Keratinocyte (primary cell): Measurements from ENCODE around the gene UBE2D1. TPM values are rescaled to one million over a fixed set of nuclear protein-coding genes. Genes with fewer than 3 reads are reported as not detected.

Experiments used
- DNase-seq: peaks from one replicate; pipeline ENCODE4 v3.0.0-alpha.2; 2011; ENCODE audit warnings: low read depth, missing footprints, low spot score
- FAIRE-seq: peaks from 2 replicates; lab custom pipeline; 2011; peaks lifted over from hg19 to GRCh38; lab: Jason Lieb, UNC
- H2AFZ ChIP-seq: 2 replicates; pipeline ENCODE4 v1.6.0; 2012; ENCODE audit warnings: low read length, control low read depth, inconsistent platforms; ENCODE audit not compliant: control insufficient read depth
- H3K27ac ChIP-seq: 2 replicates; pipeline ENCODE4 v1.5.1; 2011; ENCODE audit warnings: low read length; ENCODE audit not compliant: control insufficient read depth, insufficient read depth
- H3K27me3 ChIP-seq: 3 replicates; pipeline ENCODE4 v1.6.0; 2011; ENCODE audit warnings: low read length; ENCODE audit not compliant: control insufficient read depth, insufficient read depth; ENCODE audit errors: extremely low read depth
- H3K36me3 ChIP-seq, 2 experiments: 2 replicates in 1 of 2; 3 replicates in 1 of 2; pipeline ENCODE4 v1.5.1; 2011; ENCODE audit warnings: low read length in 2 of 2, mild to moderate bottlenecking in 1 of 2; ENCODE audit not compliant: control insufficient read depth in 2 of 2, insufficient read depth in 2 of 2; ENCODE audit errors: extremely low read depth in 1 of 2
- H3K4me1 ChIP-seq: 3 replicates; pipeline ENCODE4 v1.5.1; 2011; ENCODE audit warnings: low read length; ENCODE audit not compliant: control insufficient read depth, insufficient read depth; ENCODE audit errors: extremely low read depth
- H3K4me2 ChIP-seq: 3 replicates; pipeline ENCODE4 v1.6.0; 2011; ENCODE audit warnings: low read depth, low read length; ENCODE audit not compliant: control insufficient read depth, insufficient read depth; ENCODE audit errors: extremely low read depth
- H3K4me3 ChIP-seq, 3 experiments: fragments of 200-600 bp in 1 of 3; sonication (generic) in 1 of 3; 2 replicates in 2 of 3; 3 replicates in 1 of 3; pipeline ENCODE4 v1.5.1; 2011 to 2016; ENCODE audit warnings: low read length in 3 of 3, mild to moderate bottlenecking in 3 of 3, control low read depth in 2 of 3, inconsistent platforms in 1 of 3, low read depth in 1 of 3, mixed read lengths in 1 of 3, mixed run types in 1 of 3, moderate library complexity in 1 of 3; ENCODE audit not compliant: control insufficient read depth in 2 of 3, insufficient read depth in 2 of 3; ENCODE audit errors: extremely low read depth in 1 of 3
- H3K79me2 ChIP-seq: 2 replicates; pipeline ENCODE4 v1.6.0; 2012; ENCODE audit warnings: low read length; ENCODE audit not compliant: control insufficient read depth, insufficient read depth
- H3K9ac ChIP-seq: 3 replicates; pipeline ENCODE4 v1.6.0; 2011; ENCODE audit warnings: low read length; ENCODE audit not compliant: control insufficient read depth, insufficient read depth; ENCODE audit errors: extremely low read depth
- H3K9me1 ChIP-seq: 3 replicates; pipeline ENCODE4 v1.6.0; 2011; ENCODE audit warnings: low read length; ENCODE audit not compliant: control insufficient read depth, insufficient read depth; ENCODE audit errors: extremely low read depth
- H3K9me3 ChIP-seq: 2 replicates; pipeline ENCODE4 v1.5.1; 2012; ENCODE audit warnings: low read depth, low read length; ENCODE audit not compliant: control insufficient read depth
- H4K20me1 ChIP-seq: 3 replicates; pipeline ENCODE4 v1.6.0; 2011; ENCODE audit warnings: low read length; ENCODE audit not compliant: control insufficient read depth, insufficient read depth; ENCODE audit errors: extremely low read depth
- EZH2 ChIP-seq: IDR thresholded peaks from one replicate; pipeline ENCODE4 v1.6.1; 2012; ENCODE audit warnings: inconsistent platforms, mild to moderate bottlenecking, low read length, moderate library complexity
- dilution Hi-C: fragments of 300-500 bp; cut with MboI; formaldehyde crosslinking; loops from one replicate; pipeline ENCODE4 v1.7.0; 2020; ENCODE audit warnings: low sequenced_read_pairs; ENCODE audit not compliant: extremely low pct_ligation_motif_present
- polyA plus RNA-seq, 5 experiments: library from polyadenylated mRNA; depleted of rRNA in 3 of 5; stranded (reverse) in 3 of 5; stranded (forward) in 1 of 5; unstranded in 1 of 5; fragments of >200 nt; gene quantifications; 1 replicate in 1 of 5; 2 replicates in 3 of 5; 3 replicates in 1 of 5; pipeline versions ENCODE4 v1.2.1 to v1.2.3, GENCODE V29; 2011 to 2012; ENCODE audit warnings: missing spikeins in 2 of 5, low read depth in 1 of 5, low replicate concordance in 1 of 5
- TF ChIP-seq, protein P1 (sequence below), 3 experiments: IDR thresholded peaks in 1 of 3; conservative IDR thresholded peaks in 1 of 3; optimal IDR thresholded peaks in 1 of 3; 2 replicates in 2 of 3; 3 replicates in 1 of 3; pipeline versions ENCODE3 to v1.5.1; 2011; ENCODE audit warnings: low read length in 3 of 3, mild to moderate bottlenecking in 3 of 3, moderate library complexity in 2 of 3, control low read depth in 1 of 3, inconsistent platforms in 1 of 3; ENCODE audit not compliant: insufficient read depth in 2 of 3; ENCODE audit errors: extremely low read depth in 1 of 3

Gene UBE2D1
- polyA plus RNA-seq, 1 donor (not counting 4 experiments of a cell fraction or from before 2014, with no cell fraction given), result 25.4 TPM

DNA sequence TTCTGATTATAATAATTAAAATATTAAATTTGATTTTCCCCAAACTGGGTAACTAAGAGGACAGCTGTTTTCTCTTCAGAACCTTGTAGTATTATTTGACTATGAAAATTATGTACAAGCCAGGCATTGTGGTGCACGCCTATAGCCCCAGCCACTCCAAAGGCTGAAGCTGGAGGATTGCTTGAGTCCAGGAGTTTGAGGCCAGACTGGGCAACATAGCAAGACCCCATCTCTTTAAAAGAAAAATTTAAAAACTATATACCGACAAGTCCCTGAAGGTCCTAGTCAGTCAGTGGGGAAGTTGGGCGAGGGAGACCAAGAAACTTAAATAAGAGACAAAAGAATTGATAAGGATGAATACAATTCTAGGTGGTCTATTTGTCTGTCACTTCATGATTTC lies 27.1 kb upstream of the UBE2D1 start:
- dilution Hi-C loops, result no loop called here
- Histone ChIP-seq H3K4me1 (no peaks in the 10 kb centered on the region), H3K27me3 (peaks cover 3% of the 10 kb centered on the region), H3K79me2 (no peaks in the 10 kb centered on the region), H2AFZ (no peak overlapping the region), H3K4me2 (no peak overlapping the region), H3K9me1 (no peaks in the 10 kb centered on the region), H4K20me1 (no peaks in the 10 kb centered on the region), H3K9me3 (no peaks in the 10 kb centered on the region), H3K9ac (no peak overlapping the region), H3K4me3 (no peak overlapping the region), H3K36me3 (no peaks in the 10 kb centered on the region), H3K27ac (no peak overlapping the region)
- TF ChIP-seq, protein P1, sequence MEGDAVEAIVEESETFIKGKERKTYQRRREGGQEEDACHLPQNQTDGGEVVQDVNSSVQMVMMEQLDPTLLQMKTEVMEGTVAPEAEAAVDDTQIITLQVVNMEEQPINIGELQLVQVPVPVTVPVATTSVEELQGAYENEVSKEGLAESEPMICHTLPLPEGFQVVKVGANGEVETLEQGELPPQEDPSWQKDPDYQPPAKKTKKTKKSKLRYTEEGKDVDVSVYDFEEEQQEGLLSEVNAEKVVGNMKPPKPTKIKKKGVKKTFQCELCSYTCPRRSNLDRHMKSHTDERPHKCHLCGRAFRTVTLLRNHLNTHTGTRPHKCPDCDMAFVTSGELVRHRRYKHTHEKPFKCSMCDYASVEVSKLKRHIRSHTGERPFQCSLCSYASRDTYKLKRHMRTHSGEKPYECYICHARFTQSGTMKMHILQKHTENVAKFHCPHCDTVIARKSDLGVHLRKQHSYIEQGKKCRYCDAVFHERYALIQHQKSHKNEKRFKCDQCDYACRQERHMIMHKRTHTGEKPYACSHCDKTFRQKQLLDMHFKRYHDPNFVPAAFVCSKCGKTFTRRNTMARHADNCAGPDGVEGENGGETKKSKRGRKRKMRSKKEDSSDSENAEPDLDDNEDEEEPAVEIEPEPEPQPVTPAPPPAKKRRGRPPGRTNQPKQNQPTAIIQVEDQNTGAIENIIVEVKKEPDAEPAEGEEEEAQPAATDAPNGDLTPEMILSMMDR (optimal IDR thresholded peaks at IDR 0.05 in 1 of 3, IDR thresholded peaks at IDR 0.05 in 1 of 3, conservative IDR thresholded peaks at IDR 0.05 in 1 of 3; ENCODE audit: extremely low read depth in 1 of 3, insufficient read depth in 2 of 3, low read length in 3 of 3), result no peak
- no peak for TF ChIP-seq EZH2
- DNase-seq, result no peak
- no peak for FAIRE-seq

DNA sequence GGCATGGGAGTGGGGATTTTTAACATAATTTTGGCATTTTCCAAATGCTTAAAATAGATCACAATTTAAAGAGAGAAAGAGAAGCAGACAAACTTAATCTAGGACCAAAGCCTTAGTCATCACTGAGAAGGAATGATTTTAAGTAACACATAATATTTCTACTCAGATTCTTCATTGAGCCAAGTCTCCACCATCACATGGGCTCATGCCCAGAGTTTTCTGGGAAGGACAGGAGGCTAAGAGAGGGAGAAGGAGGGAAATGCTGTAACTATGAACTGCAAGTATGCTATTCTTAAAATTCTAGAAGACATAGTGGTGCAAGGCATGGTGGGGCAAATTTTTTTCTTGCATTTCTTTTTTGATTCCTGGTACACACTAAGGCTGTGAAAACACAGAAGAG lies 23.8 kb upstream of the UBE2D1 start:
- H2AFZ ChIP-seq, result no peak overlapping the region
- H3K4me3 ChIP-seq, result no peak overlapping the region
- no peaks in the 10 kb centered on the region for H3K4me1 ChIP-seq
- no peaks in the 10 kb centered on the region for H3K27me3 ChIP-seq
- dilution Hi-C loops, result no loop called here
- DNase-seq (no peak), FAIRE-seq (no peak)
- H3K27ac ChIP-seq, result no peak overlapping the region
- no peak overlapping the region for H3K9ac ChIP-seq
- no peak overlapping the region for H3K4me2 ChIP-seq
- no peaks in the 10 kb centered on the region for H3K79me2 ChIP-seq
- TF ChIP-seq EZH2, result no peak
- TF ChIP-seq, protein P1 (optimal IDR thresholded peaks at IDR 0.05 in 1 of 3, IDR thresholded peaks at IDR 0.05 in 1 of 3, conservative IDR thresholded peaks at IDR 0.05 in 1 of 3; ENCODE audit: extremely low read depth in 1 of 3, insufficient read depth in 2 of 3, low read length in 3 of 3), result no peak
- H4K20me1 ChIP-seq, result no peaks in the 10 kb centered on the region
- no peaks in the 10 kb centered on the region for H3K36me3 ChIP-seq
- H3K9me3 ChIP-seq, result no peaks in the 10 kb centered on the region
- no peaks in the 10 kb centered on the region for H3K9me1 ChIP-seq
